ENCODE data around the gene PARD3.

DNA sequence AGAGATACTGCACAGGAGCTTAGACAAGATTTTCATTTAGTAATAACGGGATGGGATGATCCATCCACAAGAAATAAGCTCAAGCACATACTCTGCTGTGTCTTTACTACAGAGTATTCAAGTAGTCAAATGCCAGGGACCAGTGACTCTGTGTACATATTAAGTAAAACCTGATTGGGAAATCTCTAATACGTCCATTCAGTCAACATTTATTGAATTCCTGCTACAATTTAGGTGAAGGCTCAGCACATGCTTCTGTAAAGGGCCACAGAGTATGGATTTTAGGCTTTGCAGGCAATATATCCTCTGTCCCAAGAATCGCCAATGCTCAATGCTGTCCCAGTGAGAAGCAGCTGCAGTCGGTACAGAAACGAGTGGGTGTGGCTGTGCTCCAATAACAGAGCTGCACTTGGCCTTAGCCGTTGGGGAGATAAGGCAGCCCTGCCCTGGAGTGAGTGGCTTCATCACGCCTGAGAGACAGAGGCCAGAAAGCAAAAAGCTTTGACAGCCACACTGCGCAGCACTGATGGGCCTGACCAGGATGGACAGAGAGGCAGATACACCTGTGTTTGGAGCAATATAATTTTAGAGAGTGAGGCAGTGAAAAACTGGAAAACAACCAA is 186.8 kb downstream of the PARD3 start:
- TF ChIP-seq, protein P1, sequence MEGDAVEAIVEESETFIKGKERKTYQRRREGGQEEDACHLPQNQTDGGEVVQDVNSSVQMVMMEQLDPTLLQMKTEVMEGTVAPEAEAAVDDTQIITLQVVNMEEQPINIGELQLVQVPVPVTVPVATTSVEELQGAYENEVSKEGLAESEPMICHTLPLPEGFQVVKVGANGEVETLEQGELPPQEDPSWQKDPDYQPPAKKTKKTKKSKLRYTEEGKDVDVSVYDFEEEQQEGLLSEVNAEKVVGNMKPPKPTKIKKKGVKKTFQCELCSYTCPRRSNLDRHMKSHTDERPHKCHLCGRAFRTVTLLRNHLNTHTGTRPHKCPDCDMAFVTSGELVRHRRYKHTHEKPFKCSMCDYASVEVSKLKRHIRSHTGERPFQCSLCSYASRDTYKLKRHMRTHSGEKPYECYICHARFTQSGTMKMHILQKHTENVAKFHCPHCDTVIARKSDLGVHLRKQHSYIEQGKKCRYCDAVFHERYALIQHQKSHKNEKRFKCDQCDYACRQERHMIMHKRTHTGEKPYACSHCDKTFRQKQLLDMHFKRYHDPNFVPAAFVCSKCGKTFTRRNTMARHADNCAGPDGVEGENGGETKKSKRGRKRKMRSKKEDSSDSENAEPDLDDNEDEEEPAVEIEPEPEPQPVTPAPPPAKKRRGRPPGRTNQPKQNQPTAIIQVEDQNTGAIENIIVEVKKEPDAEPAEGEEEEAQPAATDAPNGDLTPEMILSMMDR (IDR thresholded peaks at IDR 0.05): no peak
- TF ChIP-seq POLR2A (IDR thresholded peaks at IDR 0.05): no peak

All from Peyer's patch (tissue), 4 donors.